Ishikawa (cell line): ENCODE results near the gene ARHGAP26.

Experiments
- CEBPB ChIP-seq: IDR thresholded peaks from 2 replicates; pipeline ENCODE4 v1.6.1; 2012
- CREB1 ChIP-seq: IDR thresholded peaks from 2 replicates; pipeline ENCODE4 v1.6.1; 2012; ENCODE audit warnings: low read depth
- EGR1 ChIP-seq: IDR thresholded peaks from 2 replicates; pipeline ENCODE4 v1.6.1; 2012
- FOXM1 ChIP-seq: IDR thresholded peaks from 2 replicates; pipeline ENCODE4 v1.6.1; 2012; ENCODE audit warnings: low read depth, borderline replicate concordance
- MAX ChIP-seq: IDR thresholded peaks from 2 replicates; pipeline ENCODE4 v1.6.1; 2012
- NFIC ChIP-seq: IDR thresholded peaks from 2 replicates; pipeline ENCODE4 v1.6.1; 2012
- RAD21 ChIP-seq: IDR thresholded peaks from 2 replicates; pipeline ENCODE4 v1.6.1; 2012; ENCODE audit warnings: low read depth
- REST ChIP-seq: IDR thresholded peaks from 2 replicates; pipeline ENCODE4 v1.6.1; 2012; ENCODE audit warnings: low read depth, mild to moderate bottlenecking
- TAF1 ChIP-seq: IDR thresholded peaks from 2 replicates; pipeline ENCODE4 v1.6.1; 2012; ENCODE audit warnings: low read depth, mild to moderate bottlenecking
- TCF12 ChIP-seq: IDR thresholded peaks from 2 replicates; pipeline ENCODE4 v1.6.1; 2012; ENCODE audit warnings: low read depth
- TEAD4 ChIP-seq: IDR thresholded peaks from 2 replicates; pipeline ENCODE4 v1.6.1; 2012
- USF1 ChIP-seq: IDR thresholded peaks from 2 replicates; pipeline ENCODE4 v1.6.1; 2012
- YY1 ChIP-seq: IDR thresholded peaks from 2 replicates; pipeline ENCODE4 v1.6.1; 2012; ENCODE audit warnings: low read depth
- ZBTB7A ChIP-seq: IDR thresholded peaks from 2 replicates; pipeline ENCODE4 v1.6.1; 2012; ENCODE audit warnings: low read depth

The ARHGAP26 gene

GRCh38 chr5:143154510-143155370, 384.6 kb downstream of the ARHGAP26 start:
- TF ChIP-seq EGR1: no peak
- no peak for TF ChIP-seq TAF1
- TF ChIP-seq FOXM1: no peak
- TF ChIP-seq CREB1: no peak
- no peak for TF ChIP-seq RAD21
- no peak for TF ChIP-seq TCF12

- no peak for TF ChIP-seq RAD21
These were observed 385.3 kb downstream of the ARHGAP26 start for GRCh38 chr5:143155455-143155854.

GRCh38 chr5:143156086-143156485, 385.9 kb downstream of the ARHGAP26 start:
- TF ChIP-seq NFIC (no peak), ZBTB7A (no peak), TCF12 (no peak), REST (no peak), EGR1 (no peak), FOXM1 (no peak), TAF1 (no peak), TEAD4 (no peak), MAX (no peak), CEBPB (no peak), RAD21 (no peak), CREB1 (no peak)

GRCh38 chr5:143156572-143156971, 386.4 kb downstream of the ARHGAP26 start:
- no peak for TF ChIP-seq ZBTB7A
- no peak for TF ChIP-seq TAF1
- no peak for TF ChIP-seq RAD21
- TF ChIP-seq EGR1: no peak
- no peak for TF ChIP-seq NFIC
- TF ChIP-seq USF1: no peak
- no peak for TF ChIP-seq MAX
- TF ChIP-seq TCF12: no peak
- TF ChIP-seq TEAD4: no peak
- TF ChIP-seq YY1: no peak
- TF ChIP-seq CREB1: no peak
- no peak for TF ChIP-seq CEBPB

- no peak for TF ChIP-seq TCF12
- TF ChIP-seq NFIC: no peak
- no peak for TF ChIP-seq REST
- no peak for TF ChIP-seq USF1
- TF ChIP-seq ZBTB7A: no peak
- no peak for TF ChIP-seq YY1
- no peak for TF ChIP-seq CEBPB
These were observed 388.9 kb downstream of the ARHGAP26 start for GRCh38 chr5:143159031-143159430.

- TF ChIP-seq CEBPB: peak; percentile 66
- no peak for TF ChIP-seq TCF12
These were observed 391.8 kb downstream of the ARHGAP26 start for GRCh38 chr5:143161885-143162540.
